ENCODE results near the gene JCAD. TPM values are rescaled to one million over a fixed set of nuclear protein-coding genes. Genes with fewer than 3 reads are reported as not detected.

Gene JCAD
- polyA plus RNA-seq, 10 donors = 25.2 to 37.9 (median 33.4) TPM

DNA sequence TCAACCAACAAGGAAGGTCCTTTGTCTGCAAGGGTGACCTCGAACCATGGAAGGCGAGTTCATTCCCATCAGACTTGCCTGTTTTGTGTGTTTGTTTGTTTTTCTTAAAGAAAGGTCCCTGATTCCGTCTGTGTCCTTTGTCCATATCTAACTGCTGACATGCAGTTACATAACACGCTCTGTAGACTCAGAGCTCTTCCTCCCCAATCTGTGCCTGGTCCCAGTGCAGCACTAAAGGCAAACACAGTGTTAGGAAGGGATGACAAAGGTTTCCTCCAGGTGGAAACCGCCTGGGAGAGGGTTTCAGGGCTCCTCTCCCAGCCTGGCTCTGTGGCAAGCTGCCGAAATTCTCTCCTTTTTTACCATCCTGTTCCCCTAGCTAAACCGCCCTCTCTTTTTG is 13.4 kb downstream of the JCAD start:
- DNase-seq = no peak

DNA sequence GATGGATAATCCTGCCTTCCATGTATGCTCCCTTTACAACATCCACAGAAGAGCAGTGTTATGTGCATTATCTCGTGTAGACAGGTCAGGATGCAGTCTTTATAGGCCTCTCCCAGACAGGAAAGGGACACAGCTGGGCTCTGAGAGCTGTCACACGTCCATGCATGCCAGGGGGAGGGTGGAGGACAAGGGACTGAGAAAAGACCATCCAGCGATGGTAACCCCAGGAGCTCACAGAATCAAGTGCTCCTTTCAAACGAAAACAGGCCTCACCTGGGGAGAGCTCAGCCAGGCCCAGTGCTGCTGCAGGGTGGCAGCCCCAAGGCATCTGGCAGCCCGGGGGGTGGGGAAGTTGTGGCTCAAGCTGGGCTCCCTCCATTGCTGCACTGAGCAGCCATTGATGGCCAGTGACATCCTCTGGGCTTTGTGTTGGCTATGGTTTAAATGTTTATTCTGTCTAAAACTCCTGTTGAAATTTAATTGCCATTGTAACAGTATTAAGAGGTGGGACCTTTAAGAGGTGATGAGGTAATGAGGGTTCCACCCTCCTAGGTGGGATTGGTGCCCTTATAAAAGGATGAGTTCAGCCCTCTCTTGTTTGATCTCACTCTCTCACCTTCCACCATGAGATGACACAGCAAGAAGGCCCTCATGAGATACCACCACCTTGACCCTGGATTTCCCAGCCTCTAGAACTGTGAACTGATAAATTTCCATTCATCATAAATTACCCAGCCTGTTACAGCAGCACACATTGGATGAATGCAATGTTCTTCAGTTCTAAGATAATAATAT is 15.7 kb downstream of the JCAD start:
- no peak for DNase-seq

DNA sequence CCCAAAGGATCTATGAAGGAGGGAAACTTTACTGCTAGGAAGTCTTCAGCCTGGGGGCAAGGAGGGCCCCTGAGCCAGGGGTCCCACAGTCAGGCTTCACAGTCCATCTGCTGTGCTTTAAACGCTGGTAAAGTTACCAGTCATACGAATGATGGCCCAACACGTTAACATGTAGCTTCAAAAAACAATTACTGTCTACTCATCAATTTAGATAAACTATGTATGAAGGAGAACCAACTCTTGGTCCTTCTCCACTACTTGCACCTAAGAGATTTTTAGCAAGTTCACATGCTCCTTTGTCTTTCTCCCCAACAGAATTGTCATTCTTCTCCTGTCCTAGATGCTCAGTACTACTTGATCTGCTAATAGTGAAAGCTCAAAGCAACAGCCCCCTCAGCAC is 16.6 kb downstream of the JCAD start:
- no peak for DNase-seq

DNA sequence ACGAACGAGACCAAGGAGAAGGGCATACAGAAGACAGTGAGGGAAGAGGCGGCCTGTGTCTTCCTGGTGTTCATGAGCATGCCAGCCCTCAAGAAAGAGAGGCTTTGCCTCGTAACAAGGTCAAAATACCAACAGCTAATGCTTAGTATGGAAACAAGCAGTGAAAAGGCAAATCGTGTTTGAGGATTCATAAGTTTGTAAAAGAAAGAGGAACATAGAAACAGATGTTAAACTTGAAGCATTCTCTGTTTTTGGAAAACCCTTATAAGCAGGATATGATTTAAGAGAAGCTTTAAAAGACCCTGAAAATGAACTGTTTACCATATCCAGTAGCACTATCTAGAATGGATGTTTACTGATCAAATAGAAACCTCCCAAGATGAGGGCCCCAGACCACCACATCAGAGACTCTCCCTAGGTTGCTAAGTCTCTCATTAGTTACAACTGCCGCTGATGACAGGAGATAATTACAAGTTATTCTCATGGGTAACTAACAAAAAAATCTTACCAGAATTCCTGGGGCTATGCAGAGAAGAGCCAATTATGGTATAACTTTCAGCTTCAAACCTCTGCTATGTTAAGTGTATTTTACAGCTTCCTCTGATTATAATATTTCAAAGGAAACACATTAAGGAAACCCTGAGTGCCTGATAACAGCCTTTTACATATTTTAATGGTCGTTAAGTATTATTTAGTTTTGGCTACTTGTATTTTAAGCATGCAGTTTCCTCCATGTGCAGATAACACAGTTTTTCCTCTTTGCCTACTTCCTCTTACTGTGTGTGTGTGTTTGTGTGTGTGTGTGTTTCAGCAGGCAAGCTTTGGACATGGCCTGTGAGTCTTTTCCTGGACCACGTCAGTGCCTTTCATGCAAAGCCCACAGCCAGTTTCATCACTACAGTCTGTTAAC is 17.9 kb downstream of the JCAD start:
- no peak for DNase-seq

DNA sequence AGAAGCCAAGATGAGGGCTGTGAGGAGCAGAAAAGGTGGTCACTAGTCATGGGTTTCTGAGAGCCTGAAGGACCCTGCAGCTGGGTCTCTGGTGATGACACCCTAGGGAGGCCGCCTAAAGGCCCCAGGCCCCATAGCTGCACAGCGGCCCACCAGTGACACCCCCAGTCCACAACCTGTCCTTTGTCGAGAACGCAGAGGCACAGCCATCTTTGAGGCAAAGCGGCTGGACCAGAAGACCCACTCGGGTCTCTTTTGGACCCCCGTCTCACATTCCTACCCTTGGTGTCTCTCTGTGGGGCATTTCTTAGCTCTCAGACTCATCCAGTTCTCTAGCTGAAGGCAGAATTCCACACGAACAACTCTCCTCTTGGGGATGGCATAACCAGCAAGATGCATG is 18.8 kb downstream of the JCAD start:
- DNase-seq = no peak

DNA sequence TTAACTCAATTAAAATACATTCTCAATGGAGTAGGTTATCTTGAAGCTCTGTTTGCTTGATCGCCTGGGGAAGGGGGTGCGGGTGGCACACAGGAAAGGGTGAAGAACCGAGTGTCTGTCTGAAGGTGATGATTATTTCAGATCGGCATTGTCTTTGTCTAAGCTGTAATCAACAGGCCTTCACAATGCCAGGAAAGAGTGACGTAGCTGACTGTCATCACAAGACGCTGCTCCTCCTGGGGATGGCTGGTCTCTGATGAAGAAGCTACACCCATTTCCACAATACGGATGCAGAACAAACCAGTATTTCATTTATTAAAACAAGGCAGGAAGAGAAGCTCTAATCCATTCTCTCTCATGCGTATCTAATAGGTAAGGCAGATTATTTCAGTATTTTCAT is 19.4 kb downstream of the JCAD start:
- no peak for DNase-seq

DNA sequence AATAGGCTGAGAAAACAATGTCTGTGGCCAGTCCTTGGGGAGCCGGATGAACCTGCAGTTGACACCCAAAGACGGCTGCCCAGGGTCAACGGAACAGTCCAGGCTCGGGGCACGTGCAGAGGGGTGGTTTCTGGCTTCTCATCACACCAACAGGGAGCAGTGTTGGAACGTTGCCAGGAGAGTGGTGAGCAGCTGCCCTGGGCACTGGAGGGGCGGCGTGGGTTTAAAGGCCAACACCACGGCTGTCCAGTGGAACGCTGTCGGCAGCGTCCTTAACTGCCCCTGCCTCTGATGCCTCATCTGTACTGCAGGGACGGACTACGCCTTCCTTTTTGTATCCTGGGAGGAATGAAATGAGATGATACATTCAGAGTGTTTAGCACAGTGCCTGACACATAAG is 19.8 kb downstream of the JCAD start:
- peak in 1 of 3 donors; percentile 46 for DNase-seq

DNA sequence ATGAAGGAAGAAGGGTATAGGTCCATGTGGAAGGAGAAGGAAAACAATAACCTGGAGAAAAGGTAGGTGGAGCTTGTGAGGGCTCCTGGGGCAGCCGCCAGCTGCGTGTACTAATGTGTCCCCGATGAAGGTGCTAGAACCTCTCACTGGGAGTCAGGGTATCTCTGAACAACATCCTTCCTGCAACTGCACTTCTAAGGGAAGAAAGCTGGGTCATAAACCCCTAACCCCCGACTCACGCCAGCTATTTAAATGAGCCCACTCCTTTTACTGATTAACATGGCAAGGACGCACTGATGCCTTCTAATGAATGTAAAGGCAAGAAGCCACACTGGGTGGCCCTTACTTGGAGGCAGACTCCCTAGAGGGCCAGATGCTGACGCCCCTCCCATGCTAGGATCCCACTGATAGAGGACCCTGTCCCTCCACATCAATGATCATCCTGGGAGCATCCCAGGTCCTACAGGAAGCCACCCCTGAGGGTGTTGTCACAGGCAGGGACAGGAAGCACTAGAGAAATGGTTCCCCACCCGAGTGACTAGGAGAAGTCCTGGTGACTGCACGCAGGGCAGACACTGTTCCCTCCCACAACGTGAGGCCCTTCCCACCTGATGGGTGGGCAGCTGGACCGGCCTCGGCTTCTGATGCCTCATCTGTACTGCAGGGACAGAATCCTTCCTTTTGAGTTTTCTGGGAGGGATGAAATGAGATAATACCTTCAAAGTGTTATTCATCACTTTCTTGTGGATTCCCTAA is 20.4 kb downstream of the JCAD start:
- DNase-seq = no peak

DNA sequence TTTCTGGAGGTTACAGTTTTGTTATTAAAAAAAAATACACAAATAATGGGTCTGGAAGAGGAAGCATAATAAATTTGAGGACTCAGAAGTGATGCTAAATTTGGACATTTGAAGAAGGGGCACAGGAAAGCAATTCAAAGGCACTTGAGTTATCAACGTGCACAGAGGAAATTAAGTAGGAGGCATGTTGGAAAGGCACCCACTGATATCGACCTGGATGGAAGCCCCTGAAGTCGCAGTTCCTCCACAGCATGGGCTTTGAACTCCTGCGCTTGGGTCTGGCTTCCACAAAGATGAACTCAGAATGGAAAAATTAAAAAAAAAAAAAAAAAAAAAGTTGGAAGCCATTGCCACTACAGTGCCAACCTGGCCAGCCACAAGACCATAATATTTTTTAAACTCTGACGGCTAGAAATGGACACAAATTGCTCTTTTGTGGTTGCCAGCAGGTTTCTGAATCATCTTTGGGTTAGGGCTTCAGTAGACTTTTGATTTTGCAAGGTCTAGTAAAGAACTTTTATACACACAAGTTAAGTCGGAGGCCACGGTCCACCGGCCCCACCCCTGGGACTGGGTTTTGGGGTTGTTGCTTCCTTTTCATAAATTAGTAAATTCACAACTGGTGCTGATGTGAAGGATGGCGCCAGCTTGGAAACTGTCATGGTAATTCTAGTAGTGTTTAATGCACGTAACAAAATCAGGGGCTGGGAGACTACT is 21.6 kb downstream of the JCAD start:
- no peak for DNase-seq

DNA sequence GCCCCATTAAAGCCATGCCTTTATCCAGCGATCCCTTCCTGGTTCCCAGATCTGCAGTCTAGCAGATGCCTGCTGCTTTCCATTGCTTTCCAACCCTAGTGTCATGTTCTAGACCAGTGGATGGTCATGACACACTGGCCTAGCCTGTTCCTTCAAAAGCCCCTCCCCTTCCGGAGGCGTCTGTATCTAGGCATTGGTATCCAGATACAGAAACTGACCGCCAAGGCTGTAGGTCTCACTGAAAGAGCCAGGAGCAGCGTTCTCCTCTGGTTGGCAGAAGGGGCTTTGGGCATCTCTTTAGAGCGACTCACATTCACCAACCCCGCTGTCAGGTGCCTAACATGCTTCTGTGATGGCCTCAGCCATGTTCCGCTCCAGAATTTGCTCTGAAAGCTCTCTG is 22.6 kb downstream of the JCAD start:
- DNase-seq = no peak

DNA sequence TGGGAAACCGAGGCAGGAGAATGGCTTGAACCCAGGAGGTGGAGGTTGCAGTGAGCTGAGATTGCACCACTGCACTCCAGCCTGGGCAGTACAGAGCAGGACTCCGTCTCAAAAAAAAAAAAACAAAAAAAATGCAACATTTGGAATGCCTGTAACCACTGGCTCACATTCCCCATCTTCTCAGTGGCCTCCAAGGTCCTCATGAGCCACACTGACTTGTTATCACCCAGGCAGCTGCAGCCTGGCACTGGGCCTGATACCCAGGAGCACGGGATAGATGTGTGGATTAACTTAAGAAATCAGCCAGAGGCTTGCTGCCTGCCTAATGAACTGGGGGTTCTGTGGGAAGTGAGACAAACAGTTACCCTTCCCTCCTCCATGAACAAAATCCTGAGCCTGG is 23.0 kb downstream of the JCAD start:
- no peak for DNase-seq

DNA sequence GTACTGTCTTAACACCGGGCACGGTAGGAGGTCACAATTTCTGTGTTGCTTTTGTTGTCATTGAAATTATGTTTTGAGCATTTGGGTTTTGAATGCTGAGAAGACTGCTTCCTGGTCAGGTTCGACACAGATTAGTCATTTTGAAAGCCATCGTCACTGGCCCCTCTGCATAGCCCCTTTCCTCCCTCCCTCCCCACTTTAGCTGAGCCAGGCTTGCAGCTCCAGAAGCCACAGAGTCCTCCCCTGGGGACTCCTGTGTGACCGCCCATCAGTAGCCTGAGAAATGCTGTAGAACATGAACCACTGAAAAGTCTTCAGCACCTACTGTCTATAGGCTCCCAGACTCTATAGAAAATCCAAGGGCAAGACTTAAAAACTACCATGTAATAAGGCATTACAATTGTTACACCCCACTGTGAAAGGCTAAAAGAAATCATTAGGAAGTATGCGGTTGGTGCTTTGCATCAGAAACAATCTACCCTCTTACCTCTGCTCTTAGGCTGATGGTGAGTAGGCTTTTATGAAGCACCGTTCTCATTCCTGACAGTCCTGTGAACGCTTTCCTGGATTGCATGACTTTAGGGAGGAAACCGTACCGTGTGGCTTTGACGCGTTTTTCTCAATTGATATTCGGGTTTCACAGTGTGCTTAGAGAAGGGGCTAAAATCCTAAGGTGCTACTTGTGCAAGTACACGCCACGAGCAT is 24.8 kb downstream of the JCAD start:
- no peak for DNase-seq

DNA sequence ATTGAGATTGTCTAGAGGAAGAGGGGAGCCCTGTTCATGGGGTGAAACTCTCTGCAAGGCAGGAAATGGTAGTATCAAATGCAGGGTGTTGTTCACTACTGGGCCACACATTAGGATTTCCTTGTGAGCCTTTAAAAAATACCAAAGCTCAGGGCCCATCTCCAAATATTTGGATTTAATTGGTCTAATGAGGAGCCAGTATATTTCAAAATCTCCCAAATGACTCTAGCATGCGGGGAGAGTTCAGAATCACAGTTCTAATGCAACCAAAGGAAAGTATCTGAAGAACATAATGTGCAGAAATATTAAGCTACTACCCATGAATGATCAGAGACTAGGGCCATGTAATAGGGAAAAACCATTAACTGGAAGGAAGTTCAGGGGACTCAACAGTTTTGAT is 27.3 kb downstream of the JCAD start:
- no peak for DNase-seq

DNA sequence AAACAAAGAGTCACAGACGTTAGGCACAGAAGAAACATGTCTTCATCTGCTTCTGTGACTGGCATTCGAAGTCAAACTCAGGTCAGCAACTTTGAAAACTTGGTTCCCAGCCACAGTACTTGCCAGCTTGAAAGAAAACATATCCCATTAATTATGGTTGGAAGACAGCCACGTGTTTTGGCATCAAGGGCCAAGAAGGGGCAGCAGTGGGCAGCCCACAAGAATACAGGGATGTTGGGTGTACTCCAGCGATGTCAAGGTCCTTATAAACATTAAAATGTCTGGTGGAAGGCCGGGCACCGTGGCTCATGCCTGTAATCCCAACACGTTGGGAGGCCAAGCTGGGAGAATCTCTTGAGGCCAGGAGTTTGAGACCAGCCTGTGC is 29.5 kb downstream of the JCAD start:
- no peak for DNase-seq

DNA sequence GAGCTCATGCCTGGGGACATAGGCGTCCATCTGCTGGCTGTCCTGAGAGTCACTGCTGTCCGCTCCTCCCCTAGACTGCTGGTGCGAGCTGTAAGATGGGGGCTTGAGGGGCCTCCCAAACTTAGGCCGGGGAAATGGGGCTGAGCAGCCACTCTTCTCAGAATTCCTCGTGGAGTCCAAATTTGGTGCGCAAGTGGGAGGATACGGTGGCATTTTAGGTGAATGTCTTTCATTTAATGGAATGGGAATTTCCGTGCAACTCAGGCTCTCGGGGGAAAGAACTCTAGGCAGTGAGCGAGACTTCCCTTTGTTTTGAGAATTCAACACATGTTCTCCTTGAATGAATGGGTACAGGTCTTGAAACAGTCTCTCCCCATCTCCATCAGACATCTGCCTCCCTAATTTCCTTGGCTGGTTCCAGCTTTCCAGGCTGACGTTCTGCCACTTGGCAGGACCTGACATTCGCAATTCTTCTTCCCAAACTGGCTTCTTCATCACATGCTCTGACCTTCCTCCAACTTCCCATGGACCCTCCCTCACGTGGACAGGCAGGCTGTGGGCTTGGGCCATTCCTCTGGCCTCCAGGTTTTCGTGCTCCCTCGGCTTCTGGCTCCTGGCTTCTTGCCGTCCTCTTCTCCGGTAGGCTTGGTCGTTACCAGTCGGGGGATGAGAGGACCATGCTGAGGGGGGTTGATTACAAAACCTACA is 30.1 kb downstream of the JCAD start:
- DNase-seq = peak in 1 of 3 donors; percentile 71

DNA sequence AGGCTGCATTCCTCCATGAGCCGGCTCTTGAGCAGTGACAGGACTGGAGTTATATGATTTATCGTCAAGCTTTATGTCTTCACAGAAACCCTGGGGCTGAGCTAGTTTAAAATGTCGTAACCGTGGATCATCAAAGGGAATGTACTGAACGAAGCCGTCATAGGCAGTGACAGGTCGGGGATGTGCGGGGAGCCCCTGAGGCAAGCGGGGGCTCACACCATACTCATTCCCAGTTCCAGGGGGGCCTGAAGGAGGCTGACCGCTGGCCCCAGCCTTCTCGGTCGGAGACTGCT is 30.7 kb downstream of the JCAD start:
- DNase-seq = peak in 1 of 3 donors; percentile 74

DNA sequence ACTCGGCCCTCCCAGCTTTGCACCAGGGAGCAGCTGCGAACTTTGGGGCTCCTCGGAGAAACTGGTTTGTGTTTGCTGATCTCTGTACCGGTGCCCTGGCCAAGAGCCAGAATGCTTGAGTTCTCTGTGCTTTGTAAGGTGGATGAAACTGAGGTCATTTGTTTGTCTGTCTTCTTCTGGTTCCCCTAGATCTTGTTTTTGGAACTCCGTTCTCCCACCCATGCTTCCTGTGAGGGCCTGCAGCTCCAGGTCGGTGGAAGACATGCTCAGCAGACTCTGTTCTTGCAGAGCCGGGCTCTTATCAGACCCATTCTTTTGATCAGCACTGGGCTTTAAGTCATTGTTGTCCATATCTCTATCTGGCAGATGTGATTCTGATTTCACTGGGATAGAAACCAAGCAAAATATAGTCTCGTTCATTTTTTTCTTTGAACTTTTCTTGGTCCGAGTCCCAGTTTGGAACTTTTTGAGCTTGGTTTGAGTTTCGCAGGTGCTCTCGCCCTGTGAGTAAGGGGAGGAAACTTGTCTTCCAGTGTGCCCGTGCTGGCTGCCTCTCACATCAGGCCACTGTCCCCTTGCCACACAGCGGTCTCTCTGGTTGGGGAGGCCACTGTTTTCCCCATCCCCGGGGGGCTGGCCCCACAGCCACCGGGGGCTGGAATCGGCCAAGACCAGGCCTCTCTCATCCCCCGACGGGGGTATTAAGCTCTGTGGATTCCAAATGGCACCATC is 31.2 kb downstream of the JCAD start:
- peak in 2 of 3 donors; percentile 61 to 84 for DNase-seq

DNA sequence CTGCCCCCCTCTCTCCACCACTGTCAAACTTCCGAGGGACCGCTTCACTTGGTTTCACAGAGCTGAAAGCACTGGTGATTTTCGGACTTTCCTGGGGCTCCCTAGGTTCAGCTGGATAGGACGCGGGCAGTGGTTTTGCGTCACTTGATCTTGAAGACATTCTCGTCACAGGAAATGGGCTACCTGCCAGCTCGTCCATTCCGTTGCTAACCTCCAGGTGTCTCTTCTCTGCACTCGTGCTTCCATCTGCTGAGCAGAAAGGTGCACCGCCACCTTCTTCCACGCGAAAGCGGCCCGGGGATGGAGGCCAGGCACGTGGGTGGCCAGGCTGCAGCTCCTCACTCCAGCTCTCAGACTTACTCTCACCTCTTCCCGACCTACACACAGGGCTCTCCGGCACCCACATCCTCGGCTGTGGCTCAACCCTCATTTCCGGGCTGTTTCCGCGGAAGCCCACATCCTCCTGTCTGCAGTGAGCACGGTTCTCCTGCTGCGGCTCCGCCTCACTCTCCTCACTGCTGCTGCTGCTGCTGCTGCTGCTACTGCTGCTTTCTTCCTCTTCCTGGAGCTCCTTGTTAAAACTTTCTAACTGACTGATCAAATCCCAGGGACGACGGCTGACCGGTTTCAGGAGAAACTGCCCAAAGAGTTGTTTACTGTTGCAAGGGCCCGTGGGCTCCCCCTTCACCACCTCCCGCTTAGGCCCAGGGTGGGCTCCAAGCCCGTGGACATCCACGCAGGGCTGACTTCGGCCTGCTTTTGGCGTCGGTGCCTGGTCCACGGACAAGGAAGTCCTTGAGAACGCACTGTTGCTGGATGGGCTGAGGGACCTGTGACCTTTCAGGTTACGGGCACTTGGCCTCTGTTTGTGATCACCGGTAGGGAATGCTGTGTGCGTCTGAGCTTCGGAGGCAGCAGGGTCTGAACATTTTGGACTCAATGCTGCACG is 32.1 kb downstream of the JCAD start:
- peak in 1 of 3 donors; percentile 66 for DNase-seq

DNA sequence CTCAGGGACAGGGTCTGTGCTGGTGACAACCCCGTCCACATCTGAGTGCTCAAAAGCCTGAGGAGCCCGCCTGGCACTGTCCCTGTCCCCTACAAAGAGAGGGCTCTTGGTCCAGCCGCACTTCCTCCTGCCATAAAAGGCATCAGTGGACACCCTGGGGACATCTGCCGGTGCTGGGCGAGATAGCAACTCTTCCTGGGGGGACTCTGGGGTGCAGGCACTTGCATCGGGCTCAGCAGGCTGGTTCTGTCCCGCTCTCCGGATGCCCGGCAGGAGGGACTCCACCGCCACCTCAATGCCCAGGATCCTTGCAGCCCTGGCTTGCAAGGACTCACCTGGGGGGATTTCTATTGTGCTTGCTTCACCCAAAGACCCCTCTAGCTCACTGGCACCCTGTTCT is 32.8 kb downstream of the JCAD start:
- no peak for DNase-seq
